H1 (cell line): ENCODE results near the gene TXNDC8. TPM values are rescaled to one million over a fixed set of nuclear protein-coding genes. Genes with fewer than 3 reads are reported as not detected.

Experiments used
- CTCF ChIA-PET: fragments of 300-600 bp; sonication (Branson Sonifier 250); formaldehyde crosslinking; loops from one replicate; lab custom pipeline; 2021; ENCODE audit not compliant: partially characterized antibody; lab: Charles Lee
- POLR2A ChIA-PET: fragments of 300-600 bp; sonication (Branson Sonifier 250); formaldehyde crosslinking; loops from one replicate; lab custom pipeline; 2021; ENCODE audit warnings: inconsistent platforms; ENCODE audit not compliant: partially characterized antibody; lab: Charles Lee
- DNase-seq, 2 experiments: peaks; one replicate each; pipeline versions ENCODE4 v3.0.0 to v3.0.0-alpha.2; 2010 to 2022; ENCODE audit warnings: low spot score in 2 of 2, low read depth in 1 of 2, mixed read lengths in 1 of 2
- FAIRE-seq: peaks from 2 replicates; lab custom pipeline; 2011; peaks lifted over from hg19 to GRCh38; lab: Jason Lieb, UNC
- H2AFZ ChIP-seq: 2 replicates; pipeline ENCODE4 v1.8.1; 2012; ENCODE audit warnings: low read length, inconsistent platforms
- H2AK5ac ChIP-seq: 2 replicates; pipeline ENCODE4 v1.6.1; 2013; ENCODE audit warnings: low read depth, low read length
- H2BK120ac ChIP-seq: replicated peaks from 2 replicates; pipeline ENCODE3; 2013; ENCODE audit warnings: low read depth, low read length, inconsistent platforms
- H2BK12ac ChIP-seq: 2 replicates; pipeline ENCODE4 v1.6.1; 2013; ENCODE audit warnings: low read depth, low read length
- H2BK15ac ChIP-seq: 2 replicates; pipeline ENCODE4 v1.6.1; 2013; ENCODE audit warnings: low read length
- H2BK20ac ChIP-seq: 2 replicates; pipeline ENCODE4 v1.6.1; 2013; ENCODE audit warnings: low read length
- H2BK5ac ChIP-seq: 2 replicates; pipeline ENCODE4 v1.6.1; 2013; ENCODE audit warnings: low read depth, low read length
- H3K14ac ChIP-seq: 2 replicates; pipeline ENCODE4 v1.6.1; 2013; ENCODE audit warnings: inconsistent platforms; ENCODE audit not compliant: insufficient read length
- H3K18ac ChIP-seq: 2 replicates; pipeline ENCODE4 v1.6.1; 2013; ENCODE audit warnings: low read length; ENCODE audit errors: extremely low read depth
- H3K23ac ChIP-seq: 2 replicates; pipeline ENCODE4 v1.6.1; 2013; ENCODE audit warnings: inconsistent platforms; ENCODE audit not compliant: insufficient read length
- H3K23me2 ChIP-seq: 2 replicates; pipeline ENCODE4 v1.6.1; 2013; ENCODE audit warnings: low read depth, low read length
- H3K27ac ChIP-seq: 2 replicates; pipeline ENCODE4 v1.6.1; 2011; ENCODE audit warnings: low read depth, low read length, inconsistent platforms
- H3K27me3 ChIP-seq, 4 experiments: replicated peaks in 1 of 4; 1 replicate in 1 of 4; 2 replicates in 3 of 4; pipeline versions ENCODE4 v1.6.1 to v1.8.1; 2011 to 2013; ENCODE audit warnings: low read length in 3 of 4, mild to moderate bottlenecking in 3 of 4, inconsistent platforms in 2 of 4, mixed read lengths in 2 of 4, moderate library complexity in 1 of 4; ENCODE audit not compliant: control insufficient read depth in 3 of 4, insufficient read depth in 3 of 4; ENCODE audit errors: extremely low read depth in 1 of 4
- H3K36me3 ChIP-seq, 4 experiments: 2 replicates each; pipeline versions ENCODE4 v1.6.1 to v1.8.1; 2011 to 2013; ENCODE audit warnings: mild to moderate bottlenecking in 4 of 4, low read length in 3 of 4, moderate library complexity in 2 of 4, control low read depth in 1 of 4, inconsistent platforms in 1 of 4; ENCODE audit not compliant: insufficient read depth in 4 of 4, control insufficient read depth in 2 of 4
- H3K4ac ChIP-seq: replicated peaks from 2 replicates; pipeline ENCODE3; 2013; ENCODE audit warnings: low read length, low read depth, mixed read lengths, inconsistent platforms; ENCODE audit not compliant: insufficient read length
- H3K4me1 ChIP-seq, 4 experiments: replicated peaks in 1 of 4; 1 replicate in 1 of 4; 2 replicates in 3 of 4; pipeline versions ENCODE4 v1.6.1 to v1.8.1; 2011 to 2013; ENCODE audit warnings: low read length in 3 of 4, inconsistent platforms in 2 of 4, mixed read lengths in 1 of 4; ENCODE audit not compliant: insufficient read depth in 4 of 4, control insufficient read depth in 3 of 4
- H3K4me2 ChIP-seq, 2 experiments: 2 replicates each; pipeline versions ENCODE4 v1.6.1 to v1.8.1; 2011 to 2013; ENCODE audit warnings: low read depth in 2 of 2, low read length in 2 of 2, control low read depth in 1 of 2, inconsistent platforms in 1 of 2, mild to moderate bottlenecking in 1 of 2; ENCODE audit not compliant: insufficient read depth in 1 of 2
- H3K4me3 ChIP-seq, 4 experiments: fragments of 200-600, 300-600 bp in 1 of 4; sonication (generic), shearing (Covaris generic), sonication (Bioruptor Twin) in 1 of 4; 2 replicates each; pipeline versions ENCODE4 v1.5.1 to v1.8.1; 2011 to 2016; ENCODE audit warnings: low read length in 4 of 4, low read depth in 3 of 4, control low read depth in 2 of 4, inconsistent platforms in 2 of 4, mild to moderate bottlenecking in 2 of 4, mixed read lengths in 1 of 4, moderate library complexity in 1 of 4; ENCODE audit not compliant: insufficient read depth in 2 of 4; ENCODE audit errors: extremely low read depth in 1 of 4
- H3K56ac ChIP-seq: replicated peaks from 2 replicates; pipeline ENCODE3; 2013; ENCODE audit warnings: low read depth, mild to moderate bottlenecking, mixed read lengths, low read length, inconsistent platforms; ENCODE audit not compliant: insufficient read length
- H3K79me1 ChIP-seq: 2 replicates; pipeline ENCODE4 v1.6.1; 2013; ENCODE audit warnings: low read depth, low read length, control low read depth
- H3K79me2 ChIP-seq, 2 experiments: 2 replicates each; pipeline versions ENCODE4 v1.6.1 to v1.8.1; 2012 to 2013; ENCODE audit warnings: low read length in 2 of 2, mild to moderate bottlenecking in 2 of 2, inconsistent platforms in 1 of 2; ENCODE audit not compliant: insufficient read depth in 2 of 2, control insufficient read depth in 1 of 2
- H3K9ac ChIP-seq, 4 experiments: replicated peaks in 1 of 4; 1 replicate in 1 of 4; 2 replicates in 3 of 4; pipeline versions ENCODE4 v1.6.1 to v1.8.1; 2011 to 2013; ENCODE audit warnings: low read depth in 3 of 4, low read length in 3 of 4, control low read depth in 2 of 4, mild to moderate bottlenecking in 2 of 4, moderate library complexity in 2 of 4, inconsistent platforms in 1 of 4; ENCODE audit errors: extremely low read depth in 1 of 4
- H3K9me3 ChIP-seq, 2 experiments: 2 replicates each; pipeline versions ENCODE4 v1.6.1 to v1.8.1; 2012 to 2013; ENCODE audit warnings: mild to moderate bottlenecking in 2 of 2, moderate library complexity in 2 of 2, control low read depth in 1 of 2, inconsistent platforms in 1 of 2, low read depth in 1 of 2, low read length in 1 of 2, mixed read lengths in 1 of 2; ENCODE audit not compliant: insufficient read depth in 2 of 2
- H4K20me1 ChIP-seq, 2 experiments: replicated peaks in 1 of 2; 2 replicates each; pipeline versions ENCODE3 to v1.8.1; 2011 to 2013; ENCODE audit warnings: inconsistent platforms in 2 of 2, low read length in 2 of 2, mild to moderate bottlenecking in 1 of 2; ENCODE audit not compliant: insufficient read depth in 2 of 2, control insufficient read depth in 1 of 2
- H4K5ac ChIP-seq: 2 replicates; pipeline ENCODE4 v1.6.1; 2013; ENCODE audit warnings: low read length, low read depth, mixed read lengths, inconsistent platforms; ENCODE audit not compliant: insufficient read length
- H4K8ac ChIP-seq: 2 replicates; pipeline ENCODE4 v1.8.0; 2013; ENCODE audit warnings: mild to moderate bottlenecking, moderate library complexity, low read length, inconsistent platforms; ENCODE audit not compliant: insufficient read depth; ENCODE audit errors: extremely low read depth
- H4K91ac ChIP-seq: replicated peaks from 2 replicates; pipeline ENCODE3; 2013; ENCODE audit warnings: low read length, mixed read lengths, inconsistent platforms; ENCODE audit not compliant: insufficient read length
- ASH2L ChIP-seq: fragments of 200-600, 300-600 bp; sonication (generic); IDR thresholded peaks from one replicate; pipeline ENCODE4 v1.7.1; 2017; ENCODE audit warnings: low read length
- CBX5 ChIP-seq: fragments of 300-800, 300-1000 bp; sonication (generic); IDR thresholded peaks from 2 replicates; pipeline ENCODE4 v1.7.1; 2016; ENCODE audit warnings: antibody characterized with exemption, low read length, low read depth
- CTBP2 ChIP-seq: IDR thresholded peaks from 2 replicates; pipeline ENCODE4 v1.7.0; 2011; ENCODE audit warnings: borderline replicate concordance, mild to moderate bottlenecking, moderate library complexity, mixed read lengths, low read length; ENCODE audit not compliant: insufficient read depth, insufficient read length
- EP300 ChIP-seq, 2 experiments: IDR thresholded peaks; 1 replicate in 1 of 2; 2 replicates in 1 of 2; pipeline ENCODE4 v1.6.1; 2011 to 2012; ENCODE audit warnings: low read depth in 2 of 2, low read length in 2 of 2, mild to moderate bottlenecking in 2 of 2, borderline replicate concordance in 1 of 2, inconsistent platforms in 1 of 2, moderate library complexity in 1 of 2
- GTF2F1 ChIP-seq: IDR thresholded peaks from 2 replicates; pipeline ENCODE4 v1.6.1; 2012; ENCODE audit warnings: low read depth, low read length, improper control_type of control experiment, borderline replicate concordance
- KDM1A ChIP-seq: fragments of 200-600, 300-600 bp; sonication (generic); IDR thresholded peaks from 2 replicates; pipeline ENCODE4 v1.7.1; 2016; ENCODE audit warnings: mild to moderate bottlenecking, low read length, borderline replicate concordance
- KDM4A ChIP-seq: IDR thresholded peaks from one replicate; pipeline ENCODE4 v1.7.1; 2012; ENCODE audit warnings: low read depth, mild to moderate bottlenecking, moderate library complexity, low read length, inconsistent platforms; ENCODE audit not compliant: severe bottlenecking
- SAP30 ChIP-seq: fragments of 300-600 bp; sonication (generic); IDR thresholded peaks from 2 replicates; pipeline ENCODE4 v1.7.1; 2012; ENCODE audit warnings: low read length, moderate library complexity, mild to moderate bottlenecking, inconsistent platforms; ENCODE audit not compliant: insufficient read depth, insufficient replicate concordance
- SIRT6 ChIP-seq: IDR thresholded peaks from one replicate; pipeline ENCODE4 v1.7.1; 2012; ENCODE audit warnings: low read length, inconsistent platforms
- SP4 ChIP-seq: IDR thresholded peaks from 2 replicates; pipeline ENCODE4 v1.6.1; 2012; ENCODE audit warnings: low read length, inconsistent platforms
- SUZ12 ChIP-seq: fragments of 200-600 bp; sonication (generic); IDR thresholded peaks from 2 replicates; pipeline ENCODE4 v1.6.1; 2012; ENCODE audit warnings: mild to moderate bottlenecking, inconsistent platforms, low read length, moderate library complexity, mixed read lengths
- TEAD4 ChIP-seq: IDR thresholded peaks from 2 replicates; pipeline ENCODE4 v1.6.1; 2012; ENCODE audit warnings: low read depth, low read length, inconsistent platforms, mixed read lengths
- WGBS, 2 experiments: shearing (Covaris generic) in 1 of 2; methylation state at CpG; one replicate each; pipeline versions ENCODE4 v1.1.6 to v1.1.7; 2013 to 2015; ENCODE audit warnings: low lambda C conversion rate in 2 of 2, mixed read lengths in 2 of 2, inconsistent platforms in 1 of 2, low coverage in 1 of 2, missing lambda C conversion rate in 1 of 2; ENCODE audit not compliant: insufficient replicate concordance in 2 of 2, insufficient coverage in 1 of 2, insufficient read length in 1 of 2; ENCODE audit errors: extremely low coverage in 1 of 2, missing lambda C conversion rate in 1 of 2; 5-methylcytosine and 5-hydroxymethylcytosine counted together
- polyA plus RNA-seq, 7 experiments: library from polyadenylated mRNA; depleted of rRNA in 3 of 7; stranded (reverse) in 5 of 7; unstranded in 2 of 7; fragments of >200 nt in 5 of 7; fragments of 200-250 nt in 2 of 7; gene quantifications; 1 replicate in 5 of 7; 2 replicates in 1 of 7; 4 replicates in 1 of 7; pipeline versions ENCODE4 v1.2.1 to v1.2.3, GENCODE V29; 2011 to 2013; ENCODE audit warnings: missing spikeins in 2 of 7, mixed read lengths in 2 of 7
- total RNA-seq: library from RNA; stranded (reverse); fragmentation: NEBNext Ultra II Directional; extraction: Animal tissue kit (Norgen Biotek cat#: 25700); gene quantifications from 2 replicates; pipeline ENCODE4 v1.2.1, GENCODE V29; 2021

Gene TXNDC8
- total and polyA plus RNA-seq, 2 of the 8 experiments (the other 6 are each of a cell fraction or from before 2014, with no cell fraction given) = not detected

DNA sequence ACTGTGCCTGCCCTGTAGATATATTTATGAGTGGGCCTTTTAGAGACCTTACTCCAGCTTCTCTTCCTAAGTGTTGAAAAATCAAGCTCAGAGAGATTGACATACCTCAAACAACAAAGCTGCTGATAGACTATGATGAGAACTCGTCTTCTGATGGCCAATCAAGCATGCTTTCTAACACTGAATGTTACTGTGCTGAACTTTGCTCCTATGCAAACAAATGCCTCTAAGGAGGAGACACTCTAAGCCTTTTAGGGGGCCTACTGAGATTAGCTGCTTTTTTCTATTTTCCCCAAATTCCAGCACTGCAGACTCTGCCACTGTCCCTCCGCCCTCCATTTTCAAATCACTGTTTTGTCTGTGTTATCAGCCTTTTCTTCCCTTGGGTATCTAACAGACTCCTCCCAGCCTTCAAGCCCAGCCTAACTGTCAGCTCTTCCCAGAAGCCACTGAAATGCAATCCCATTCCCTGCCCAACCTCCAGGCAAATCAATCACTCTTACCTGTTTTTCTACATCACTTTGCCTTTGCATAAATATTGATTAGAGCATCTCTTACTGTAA lies 39.5 kb downstream of the TXNDC8 start:
- H3K14ac ChIP-seq = no peak overlapping the region
- H3K79me1 ChIP-seq = no peaks in the 10 kb centered on the region
- WGBS, 2 experiments = 90% methylated on average over 2 of the region's 2 CpGs; no CpG with 5 or more reads in 1 of the 2 experiments
- ChIA-PET POLR2A (no interaction called here), CTCF (interaction anchor here (0.8 to 1.1 kb wide), 2 partner anchors 9 to 325 kb away, joined by 3 to 4 read pairs; no protein-coding TSS in a partner anchor)
- TF ChIP-seq EP300 (IDR thresholded peaks at IDR 0.05; ENCODE audit: borderline replicate concordance in 1 of 2, low read depth in 2 of 2, low read length in 2 of 2) (no peak), SP4 (no peak), GTF2F1 (no peak), CTBP2 (no peak), KDM4A (no peak), SIRT6 (no peak), KDM1A (no peak), SAP30 (no peak), TEAD4 (no peak), SUZ12 (no peak), ASH2L (no peak), CBX5 (no peak)
- no peaks in the 10 kb centered on the region for H3K79me2 ChIP-seq
- H2BK15ac ChIP-seq = no peak overlapping the region
- H3K9ac ChIP-seq = no peak overlapping the region
- no peak overlapping the region for H2BK120ac ChIP-seq
- no peak overlapping the region for H3K23ac ChIP-seq
- H3K4me2 ChIP-seq = no peak overlapping the region
- no peak overlapping the region for H4K5ac ChIP-seq
- H3K27me3 ChIP-seq = no peaks in the 10 kb centered on the region
- no peak overlapping the region for H2BK20ac ChIP-seq
- H3K27ac ChIP-seq = no peak overlapping the region
- no peaks in the 10 kb centered on the region for H3K36me3 ChIP-seq
- no peak overlapping the region for H2AK5ac ChIP-seq
- FAIRE-seq (no peak), DNase-seq (no peak)
- no peak overlapping the region for H2BK5ac ChIP-seq
- no peak overlapping the region for H2BK12ac ChIP-seq
- H3K4me1 ChIP-seq = no peaks in the 10 kb centered on the region
- no peak overlapping the region; the same call in 1 of the 2 replicates for H4K8ac ChIP-seq
- H3K56ac ChIP-seq = no peak overlapping the region
- H3K4ac ChIP-seq = no peak overlapping the region
- H2AFZ ChIP-seq = 0 out of 2 replicates have a peak overlapping the region, but pooled peaks have one; percentile 23
- H4K20me1 ChIP-seq = no peaks in the 10 kb centered on the region
- no peaks in the 10 kb centered on the region for H3K23me2 ChIP-seq
- H3K4me3 ChIP-seq = no peak overlapping the region
- no peak overlapping the region for H3K18ac ChIP-seq
- H4K91ac ChIP-seq = no peak overlapping the region
- no peaks in the 10 kb centered on the region for H3K9me3 ChIP-seq
